HUES6 (cell line): Measurements from ENCODE around the gene YTHDC2.

Source experiments
- H3K27ac ChIP-seq: 2 replicates; pipeline ENCODE4 v1.7.0; 2013; ENCODE audit warnings: low read depth, mild to moderate bottlenecking, low read length, inconsistent platforms
- H3K27me3 ChIP-seq: 2 replicates; pipeline ENCODE4 v1.6.1; 2013; ENCODE audit warnings: low read length; ENCODE audit not compliant: control insufficient read depth, insufficient read depth
- H3K36me3 ChIP-seq: 2 replicates; pipeline ENCODE4 v1.6.1; 2013; ENCODE audit warnings: low read length; ENCODE audit not compliant: control insufficient read depth, insufficient read depth
- H3K4me1 ChIP-seq: 2 replicates; pipeline ENCODE4 v1.6.1; 2013; ENCODE audit warnings: low read length; ENCODE audit not compliant: control insufficient read depth, insufficient read depth
- H3K4me3 ChIP-seq: 2 replicates; pipeline ENCODE4 v1.5.1; 2013; ENCODE audit warnings: low read depth, low read length
- H3K9ac ChIP-seq: one replicate; pipeline ENCODE4 v1.6.1; 2013; ENCODE audit warnings: mild to moderate bottlenecking, low read length
- H3K9me3 ChIP-seq: 2 replicates; pipeline ENCODE4 v1.6.1; 2013; ENCODE audit warnings: low read depth, low read length; ENCODE audit not compliant: control insufficient read depth, insufficient read depth

Gene YTHDC2

GRCh38 chr5:113552137-113552536 is 38.6 kb downstream of the YTHDC2 start:
- Histone ChIP-seq H3K4me3 (no peak overlapping the region), H3K4me1 (no peaks in the 10 kb centered on the region), H3K9me3 (no peaks in the 10 kb centered on the region), H3K27me3 (no peaks in the 10 kb centered on the region), H3K36me3 (peaks cover 54% of the 10 kb centered on the region), H3K27ac (no peak overlapping the region), H3K9ac (no peak overlapping the region)

GRCh38 chr5:113552620-113553019 is 39.1 kb downstream of the YTHDC2 start:
- no peaks in the 10 kb centered on the region for H3K27me3 ChIP-seq
- no peaks in the 10 kb centered on the region for H3K9me3 ChIP-seq
- H3K4me1 ChIP-seq: no peaks in the 10 kb centered on the region
- H3K9ac ChIP-seq: no peak overlapping the region
- peaks cover 55% of the 10 kb centered on the region for H3K36me3 ChIP-seq
- H3K4me3 ChIP-seq: no peak overlapping the region
- H3K27ac ChIP-seq: no peak overlapping the region

GRCh38 chr5:113562828-113563400 is 49.4 kb downstream of the YTHDC2 start:
- H3K27me3 ChIP-seq: no peaks in the 10 kb centered on the region
- no peak overlapping the region for H3K27ac ChIP-seq
- peaks cover 57% of the 10 kb centered on the region for H3K36me3 ChIP-seq
- H3K9ac ChIP-seq: no peak overlapping the region
- H3K4me3 ChIP-seq: no peak overlapping the region
- H3K4me1 ChIP-seq: no peaks in the 10 kb centered on the region
- no peaks in the 10 kb centered on the region for H3K9me3 ChIP-seq

DNA sequence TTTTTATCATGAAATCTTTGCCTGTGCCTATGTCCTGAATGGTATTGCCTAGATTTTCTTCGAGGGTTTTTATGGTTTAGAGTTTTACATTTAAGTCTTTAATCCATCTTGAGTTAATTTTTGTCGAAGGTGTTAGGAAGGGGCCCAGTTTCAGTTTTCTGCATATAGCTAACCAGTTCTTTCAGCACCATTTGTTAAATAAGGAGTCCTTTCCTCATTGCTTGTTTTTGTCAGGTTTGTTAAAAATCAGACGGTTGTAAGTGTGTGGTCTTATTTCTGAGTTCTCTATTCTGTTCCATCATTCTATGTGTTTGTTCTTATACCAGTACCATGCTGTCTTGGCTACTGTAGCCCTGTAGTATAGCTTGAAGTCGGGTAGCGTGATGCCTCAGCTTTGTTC is 55.9 kb downstream of the YTHDC2 start:
- Histone ChIP-seq H3K9ac (no peak overlapping the region), H3K4me1 (no peaks in the 10 kb centered on the region), H3K27me3 (no peaks in the 10 kb centered on the region), H3K36me3 (peaks cover 32% of the 10 kb centered on the region), H3K9me3 (no peaks in the 10 kb centered on the region; the same call in 1 of the 2 replicates), H3K27ac (no peak overlapping the region), H3K4me3 (no peak overlapping the region)

DNA sequence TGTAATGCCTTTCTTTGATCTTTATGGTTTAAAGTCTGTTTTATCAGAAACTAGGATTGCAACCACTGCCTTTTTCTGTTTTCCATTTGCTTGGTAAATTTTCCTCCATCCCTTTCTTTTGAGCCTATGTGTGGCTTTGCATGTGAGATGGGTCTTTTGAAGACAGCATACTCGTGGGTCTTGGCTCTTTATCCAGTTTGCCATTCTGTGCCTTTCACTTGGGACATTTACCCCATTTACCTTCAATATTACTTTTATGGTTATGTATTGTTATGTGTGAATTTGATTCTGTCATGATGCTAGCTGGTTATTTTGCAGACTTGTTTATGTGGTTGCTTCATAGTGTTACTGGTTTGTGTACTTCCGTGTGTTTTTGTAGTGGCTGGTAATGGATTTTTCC is 59.2 kb downstream of the YTHDC2 start:
- Histone ChIP-seq H3K4me1 (no peaks in the 10 kb centered on the region), H3K27me3 (no peaks in the 10 kb centered on the region), H3K9ac (no peak overlapping the region), H3K9me3 (no peaks in the 10 kb centered on the region; the same call in 1 of the 2 replicates), H3K27ac (no peak overlapping the region), H3K4me3 (no peak overlapping the region), H3K36me3 (peaks cover 19% of the 10 kb centered on the region)

DNA sequence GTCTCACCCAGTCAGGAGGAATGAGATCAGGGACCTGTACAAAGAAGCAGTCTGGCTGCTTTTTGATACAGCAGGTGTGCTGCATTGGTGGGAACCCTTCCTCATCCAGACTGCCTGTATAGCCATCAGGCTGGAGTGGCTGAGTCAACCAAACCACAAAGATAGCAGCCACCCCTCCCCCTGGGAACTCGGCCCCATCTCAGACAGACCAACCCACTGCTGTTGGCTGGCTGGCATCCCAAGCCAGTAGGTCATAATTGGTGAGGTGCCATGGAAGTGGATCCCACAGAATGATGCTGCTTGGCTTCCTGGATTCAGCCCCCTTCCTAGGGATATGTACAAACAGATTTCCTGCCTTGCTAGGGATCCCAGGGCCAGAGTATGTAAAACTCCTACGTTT is 60.9 kb downstream of the YTHDC2 start:
- no peak overlapping the region for H3K9ac ChIP-seq
- peaks cover 14% of the 10 kb centered on the region for H3K36me3 ChIP-seq
- H3K27ac ChIP-seq: no peak overlapping the region
- no peaks in the 10 kb centered on the region; the same call in 1 of the 2 replicates for H3K9me3 ChIP-seq
- H3K4me3 ChIP-seq: no peak overlapping the region
- H3K4me1 ChIP-seq: no peaks in the 10 kb centered on the region
- H3K27me3 ChIP-seq: no peaks in the 10 kb centered on the region

- Histone ChIP-seq H3K27me3 (no peaks in the 10 kb centered on the region), H3K9ac (no peak overlapping the region), H3K36me3 (peaks cover 14% of the 10 kb centered on the region), H3K4me3 (no peak overlapping the region), H3K27ac (no peak overlapping the region), H3K4me1 (no peaks in the 10 kb centered on the region), H3K9me3 (no peaks in the 10 kb centered on the region; the same call in 1 of the 2 replicates)
Observed at GRCh38 chr5:113575074-113575473, 61.6 kb downstream of the YTHDC2 start.

DNA sequence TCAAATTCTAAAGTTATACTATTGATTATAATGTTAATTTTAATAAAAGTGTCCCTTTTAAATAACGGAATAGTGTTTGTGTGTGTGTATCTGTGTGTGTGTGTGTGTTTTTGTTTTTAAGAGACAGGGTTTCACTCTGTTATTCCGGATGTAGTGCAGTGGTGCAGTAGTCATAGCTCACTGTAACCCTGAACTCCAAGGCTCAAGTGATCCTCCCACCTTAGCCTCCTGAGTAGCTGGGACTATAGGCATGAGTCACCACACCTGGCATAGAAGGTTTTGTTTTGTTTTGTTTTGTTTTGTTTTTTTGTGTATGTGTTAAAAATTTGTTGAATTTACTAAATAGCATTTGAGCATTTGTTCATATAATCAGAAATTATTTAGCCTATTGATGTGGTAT is 64.6 kb downstream of the YTHDC2 start:
- Histone ChIP-seq H3K4me1 (no peaks in the 10 kb centered on the region), H3K36me3 (peaks cover 16% of the 10 kb centered on the region), H3K27ac (no peak overlapping the region), H3K4me3 (no peak overlapping the region), H3K27me3 (no peaks in the 10 kb centered on the region), H3K9ac (no peak overlapping the region), H3K9me3 (no peaks in the 10 kb centered on the region)

DNA sequence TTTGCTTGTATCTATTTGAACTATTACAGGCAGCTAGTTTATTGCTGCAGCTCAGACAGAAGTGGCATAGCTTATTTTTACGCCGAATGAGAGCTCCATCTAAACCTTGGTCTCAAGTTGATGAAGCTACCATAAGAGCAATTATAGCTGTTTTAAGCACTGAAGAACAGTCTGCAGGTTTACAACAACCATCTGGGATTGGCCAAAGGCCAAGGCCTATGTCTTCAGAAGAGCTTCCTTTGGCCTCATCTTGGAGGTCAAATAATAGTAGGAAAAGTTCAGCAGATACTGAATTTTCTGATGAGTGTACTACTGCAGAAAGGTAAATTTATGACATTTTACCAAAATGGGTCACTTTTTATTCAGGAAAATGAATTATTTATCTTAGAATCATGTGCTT is 67.9 kb downstream of the YTHDC2 start:
- Histone ChIP-seq H3K9me3 (no peaks in the 10 kb centered on the region), H3K36me3 (peaks cover 10% of the 10 kb centered on the region), H3K27ac (no peak overlapping the region), H3K4me3 (no peak overlapping the region), H3K9ac (no peak overlapping the region), H3K4me1 (no peaks in the 10 kb centered on the region), H3K27me3 (no peaks in the 10 kb centered on the region)

- Histone ChIP-seq H3K4me3 (no peak overlapping the region), H3K9me3 (no peaks in the 10 kb centered on the region), H3K27me3 (no peaks in the 10 kb centered on the region), H3K27ac (no peak overlapping the region), H3K4me1 (peaks cover 8% of the 10 kb centered on the region; the same call in 1 of the 2 replicates), H3K9ac (no peak overlapping the region), H3K36me3 (no peaks in the 10 kb centered on the region)
Observed at GRCh38 chr5:113598150-113598549, 84.7 kb downstream of the YTHDC2 start.

- no peaks in the 10 kb centered on the region for H3K9me3 ChIP-seq
- H3K27ac ChIP-seq: no peak overlapping the region
- H3K4me3 ChIP-seq: no peak overlapping the region
- no peak overlapping the region for H3K9ac ChIP-seq
- H3K27me3 ChIP-seq: no peaks in the 10 kb centered on the region
- peaks cover 1% of the 10 kb centered on the region; the same call in 1 of the 2 replicates for H3K4me1 ChIP-seq
- H3K36me3 ChIP-seq: no peaks in the 10 kb centered on the region
Observed at GRCh38 chr5:113598926-113599325, 85.4 kb downstream of the YTHDC2 start.
